ENCODE measurements around the gene MST1.

MST1 gene

GRCh38 chr3:49654176-49654825 lies 35.0 kb downstream of the MST1 start:
- TF ChIP-seq ZFX (IDR thresholded peaks at IDR 0.05; ENCODE audit: borderline replicate concordance): no peak
- no peak for TF ChIP-seq CTCF (IDR thresholded peaks at IDR 0.05)
- H3K27ac ChIP-seq: no peak overlapping the region

GRCh38 chr3:49653621-49654020 lies 35.7 kb downstream of the MST1 start:
- no peak for TF ChIP-seq CTCF (IDR thresholded peaks at IDR 0.05)
- TF ChIP-seq ZFX (IDR thresholded peaks at IDR 0.05; ENCODE audit: borderline replicate concordance): no peak
- H3K27ac ChIP-seq: no peak overlapping the region

- no peak for TF ChIP-seq ZFX (IDR thresholded peaks at IDR 0.05; ENCODE audit: borderline replicate concordance)
- no peak for TF ChIP-seq CTCF (IDR thresholded peaks at IDR 0.05)
- no peak overlapping the region for H3K27ac ChIP-seq
Measured at GRCh38 chr3:49652903-49653415, 36.3 kb downstream of the MST1 start.

GRCh38 chr3:49652218-49652902 lies 36.9 kb downstream of the MST1 start:
- no peak for TF ChIP-seq ZFX (IDR thresholded peaks at IDR 0.05; ENCODE audit: borderline replicate concordance)
- no peak for TF ChIP-seq CTCF (IDR thresholded peaks at IDR 0.05)
- H3K27ac ChIP-seq: no peak overlapping the region

GRCh38 chr3:49650637-49651036 lies 38.6 kb downstream of the MST1 start:
- no peak overlapping the region for H3K27ac ChIP-seq
- TF ChIP-seq CTCF (IDR thresholded peaks at IDR 0.05) (no peak), ZFX (IDR thresholded peaks at IDR 0.05; ENCODE audit: borderline replicate concordance) (no peak)

GRCh38 chr3:49650177-49650576 lies 39.1 kb downstream of the MST1 start:
- no peak for TF ChIP-seq CTCF (IDR thresholded peaks at IDR 0.05)
- TF ChIP-seq ZFX (IDR thresholded peaks at IDR 0.05; ENCODE audit: borderline replicate concordance): no peak

GRCh38 chr3:49649576-49649975 lies 39.7 kb downstream of the MST1 start:
- no peak overlapping the region for H3K27ac ChIP-seq
- no peak for TF ChIP-seq CTCF (IDR thresholded peaks at IDR 0.05)
- TF ChIP-seq ZFX (IDR thresholded peaks at IDR 0.05; ENCODE audit: borderline replicate concordance): no peak

More at GRCh38 chr3:49650177-49650576, 39.1 kb downstream of the MST1 start:
- no peak overlapping the region for H3K27ac ChIP-seq
